HepG2 (cell line): ENCODE data around the gene RAB1B. TPM values are rescaled to one million over a fixed set of nuclear protein-coding genes. Genes with fewer than 3 reads are reported as not detected.

Experiments used
- ATF6 ChIP-seq: sonication (generic); formaldehyde crosslinking; conservative IDR thresholded peaks from 2 replicates; pipeline ENCODE4 v1.4.0; 2020; ENCODE audit warnings: missing genetic modification reagents
- CAMTA2 ChIP-seq: sonication (generic); formaldehyde crosslinking; IDR thresholded peaks from 2 replicates; pipeline ENCODE4 v1.4.0; 2020; ENCODE audit warnings: mild to moderate bottlenecking, missing genetic modification reagents, borderline replicate concordance
- CHD2 ChIP-seq: IDR thresholded peaks from 2 replicates; pipeline ENCODE4 v1.6.1; 2011; ENCODE audit warnings: low read depth, low read length, improper control_type of control experiment
- CREM ChIP-seq, 2 experiments: sonication (generic) in 1 of 2; formaldehyde crosslinking in 1 of 2; IDR thresholded peaks; 2 replicates each; pipeline versions ENCODE4 v1.4.0 to v1.6.1; 2016 to 2020; ENCODE audit warnings: antibody characterized with exemption in 1 of 2, mild to moderate bottlenecking in 1 of 2, missing genetic modification reagents in 1 of 2
- DR1 ChIP-seq: sonication (generic); formaldehyde crosslinking; IDR thresholded peaks from 2 replicates; pipeline ENCODE4 v1.8.0; 2021; ENCODE audit warnings: mild to moderate bottlenecking, missing genetic modification reagents, inconsistent platforms
- FOXJ3 ChIP-seq: sonication (generic); formaldehyde crosslinking; IDR thresholded peaks from 2 replicates; pipeline ENCODE4 v1.4.0; 2020; ENCODE audit warnings: missing genetic modification reagents, mild to moderate bottlenecking, borderline replicate concordance
- GMEB1 ChIP-seq: sonication (generic); formaldehyde crosslinking; IDR thresholded peaks from 2 replicates; pipeline ENCODE4 v1.5.1; 2020; ENCODE audit warnings: missing genetic modification reagents, mild to moderate bottlenecking, borderline replicate concordance
- HES4 ChIP-seq: sonication (generic); formaldehyde crosslinking; IDR thresholded peaks from 2 replicates; pipeline ENCODE4 v1.9.0; 2021; ENCODE audit warnings: mild to moderate bottlenecking, missing genetic modification reagents, borderline replicate concordance
- HMG20B ChIP-seq: conservative IDR thresholded peaks from 2 replicates; pipeline ENCODE4 v1.6.1; 2016; ENCODE audit warnings: missing genetic modification reagents, missing compliant biosample characterization
- HOXA3 ChIP-seq: sonication (generic); formaldehyde crosslinking; IDR thresholded peaks from 2 replicates; pipeline ENCODE4 v1.5.0; 2020; ENCODE audit warnings: missing genetic modification reagents
- KLF9 ChIP-seq: IDR thresholded peaks from 2 replicates; pipeline ENCODE4 v1.6.1; 2016; ENCODE audit warnings: low read depth
- MAX ChIP-seq: IDR thresholded peaks from 2 replicates; pipeline ENCODE4 v1.6.1; 2012; ENCODE audit warnings: inconsistent platforms
- MLLT10 ChIP-seq: sonication (generic); formaldehyde crosslinking; IDR thresholded peaks from 2 replicates; pipeline ENCODE4 v1.4.0; 2020; ENCODE audit warnings: missing genetic modification reagents
- NFIC ChIP-seq: IDR thresholded peaks from 2 replicates; pipeline ENCODE4 v1.6.1; 2012; ENCODE audit warnings: mild to moderate bottlenecking, low read length, inconsistent platforms
- NR2F2 ChIP-seq: IDR thresholded peaks from 2 replicates; pipeline ENCODE4 v1.6.1; 2012; ENCODE audit warnings: low read depth, inconsistent platforms, borderline replicate concordance
- SIX1 ChIP-seq: sonication (generic); formaldehyde crosslinking; IDR thresholded peaks from 2 replicates; pipeline ENCODE4 v1.4.0; 2020; ENCODE audit warnings: missing genetic modification reagents, borderline replicate concordance
- SNRNP70 ChIP-seq: fragments of 200-400 bp; formaldehyde crosslinking; IDR thresholded peaks from 2 replicates; pipeline ENCODE4 v1.6.1; 2017; ENCODE audit warnings: mild to moderate bottlenecking, low read depth, low read length, moderate library complexity
- TRIM24 ChIP-seq: sonication (generic); formaldehyde crosslinking; IDR thresholded peaks from 2 replicates; pipeline ENCODE4 v1.8.0; 2022; ENCODE audit warnings: mild to moderate bottlenecking, missing genetic modification reagents
- ZBTB14 ChIP-seq: sonication (generic); formaldehyde crosslinking; IDR thresholded peaks from 2 replicates; pipeline ENCODE4 v1.4.0; 2020; ENCODE audit warnings: missing genetic modification reagents
- ZC3H13 ChIP-seq: sonication (generic); formaldehyde crosslinking; IDR thresholded peaks from 2 replicates; pipeline ENCODE4 v1.8.1; 2023; ENCODE audit warnings: mild to moderate bottlenecking, missing genetic modification reagents, moderate library complexity
- ZFP36L2 ChIP-seq: sonication (generic); formaldehyde crosslinking; IDR thresholded peaks from 2 replicates; pipeline ENCODE4 v1.4.0; 2020; ENCODE audit warnings: missing genetic modification reagents
- ZNF572 ChIP-seq: sonication (generic); formaldehyde crosslinking; IDR thresholded peaks from 2 replicates; pipeline ENCODE4 v1.5.1; 2020; ENCODE audit warnings: mild to moderate bottlenecking, missing genetic modification reagents
- ZNF605 ChIP-seq: sonication (generic); formaldehyde crosslinking; IDR thresholded peaks from 2 replicates; pipeline ENCODE4 v1.8.0; 2022; ENCODE audit warnings: mild to moderate bottlenecking, missing genetic modification reagents
- ZNF784 ChIP-seq: sonication (generic); formaldehyde crosslinking; IDR thresholded peaks from 2 replicates; pipeline ENCODE4 v1.5.1; 2020; ENCODE audit warnings: missing genetic modification reagents, mild to moderate bottlenecking, borderline replicate concordance
- ZNF788 ChIP-seq: sonication (generic); formaldehyde crosslinking; IDR thresholded peaks from 2 replicates; pipeline ENCODE4 v1.5.0; 2020; ENCODE audit warnings: mild to moderate bottlenecking, missing genetic modification reagents, borderline replicate concordance
- polyA plus RNA-seq, 8 experiments: library from polyadenylated mRNA; depleted of rRNA in 3 of 8; stranded (reverse) in 7 of 8; unstranded in 1 of 8; fragments of >200 nt; fragmentation: Illumina TruSeq in 4 of 8; extraction: Trizol in 4 of 8; gene quantifications; 2 replicates each; pipeline versions ENCODE4 v1.2.1 to v1.2.3, GENCODE V29; 2011 to 2016; ENCODE audit warnings: low read depth in 4 of 8, missing spikeins in 1 of 8, mixed read lengths in 1 of 8; ENCODE audit not compliant: insufficient read depth in 1 of 8
- total RNA-seq, 5 experiments: library from RNA; depleted of rRNA; stranded (reverse); fragments of >200 nt; fragmentation: Illumina TruSeq; extraction: Trizol; gene quantifications; 2 replicates each; pipeline ENCODE4 v1.2.3, GENCODE V29; 2016; ENCODE audit warnings: low read depth in 1 of 5

The RAB1B gene
- total and polyA plus RNA-seq, 2 of the 13 experiments (the other 11 are each of a cell fraction or from before 2014, with no cell fraction given) = 77.9 to 87.9 TPM

- TF ChIP-seq GMEB1 (CRISPR knock-in tag) = no peak
- no peak for TF ChIP-seq CAMTA2 (CRISPR knock-in tag)
- TF ChIP-seq ATF6 (CRISPR knock-in tag) = no peak
- TF ChIP-seq ZNF784 = no peak
- no peak for TF ChIP-seq ZFP36L2 (CRISPR knock-in tag)
- TF ChIP-seq ZNF605 (CRISPR knock-in tag) = peak; percentile 21; the same call in 1 of the 2 replicates
- TF ChIP-seq KLF9 (CRISPR knock-in tag) = no peak
- TF ChIP-seq TRIM24 (CRISPR knock-in tag) = no peak
- no peak for TF ChIP-seq NFIC
- no peak for TF ChIP-seq SIX1 (CRISPR knock-in tag)
- no peak for TF ChIP-seq HES4 (CRISPR knock-in tag)
- no peak for TF ChIP-seq MLLT10 (CRISPR knock-in tag)
- no peak for TF ChIP-seq HMG20B
- peak; percentile 64; the same call in 1 of the 2 replicates for TF ChIP-seq ZNF572 (CRISPR knock-in tag)
- peak; percentile 87 for TF ChIP-seq HOXA3 (CRISPR knock-in tag)
- TF ChIP-seq SNRNP70 = no peak
- TF ChIP-seq MAX = peak; percentile 71
- TF ChIP-seq NR2F2 = no peak
- no peak for TF ChIP-seq ZNF788
- TF ChIP-seq DR1 (CRISPR knock-in tag) = no peak
- TF ChIP-seq CREM (IDR thresholded peaks at IDR 0.05) = peak; percentile 46; the same call in 1 of the 2 replicates
- TF ChIP-seq CREM (CRISPR knock-in tag; IDR thresholded peaks at IDR 0.05) = no peak
- no peak for TF ChIP-seq ZBTB14
- TF ChIP-seq CHD2 = no peak
- TF ChIP-seq ZC3H13 (CRISPR knock-in tag) = no peak
- TF ChIP-seq FOXJ3 (CRISPR knock-in tag) = no peak
Observed at GRCh38 chr11:66317723-66318599, 49.5 kb downstream of the RAB1B start (continued).
